Fibroblast of villous mesenchyme (primary cell): ENCODE data around the gene FCHO1. TPM values are rescaled to one million over a fixed set of nuclear protein-coding genes. Genes with fewer than 3 reads are reported as not detected.
A peak's percentile ranks its signal among the peaks of the same experiment; 100 is the strongest.

Experiments
- DNase-seq: peaks from one replicate; pipeline ENCODE4 v3.0.0-alpha.2; 2010; ENCODE audit warnings: low read depth
- H3K4me3 ChIP-seq: 2 replicates; pipeline ENCODE4 v1.5.1; 2011; ENCODE audit warnings: low read depth, mild to moderate bottlenecking, low read length
- total RNA-seq: library from RNA; depleted of rRNA; stranded (reverse); fragments of >200 nt; gene quantifications from 2 replicates; pipeline ENCODE4 v1.2.3, GENCODE V29; 2012
- TF ChIP-seq, protein P1 (sequence below): IDR thresholded peaks from 2 replicates; pipeline ENCODE4 v1.5.1; 2012; ENCODE audit warnings: low read depth, mild to moderate bottlenecking, low read length; ENCODE audit not compliant: insufficient read depth

The FCHO1 gene
- total RNA-seq, 1 donor = 0.43 TPM

DNA sequence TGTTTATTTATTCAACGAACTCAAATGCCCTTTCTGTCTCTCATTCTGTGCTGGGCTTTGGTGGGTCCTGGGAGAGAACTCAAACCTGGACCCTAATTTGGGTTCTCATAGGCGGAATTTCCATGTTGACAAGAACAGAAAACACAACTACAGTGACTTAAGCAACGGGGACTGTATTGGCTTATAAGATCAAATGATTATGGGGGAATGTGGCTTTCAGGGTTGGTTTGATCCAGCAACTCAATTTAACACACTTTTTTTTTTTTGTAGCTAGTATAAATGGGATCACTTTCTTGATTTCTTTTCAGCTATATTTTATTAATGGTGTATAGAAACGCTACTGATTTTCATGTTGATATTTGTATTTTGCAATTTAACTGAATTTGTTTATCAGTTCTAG, 9.9 kb downstream of the FCHO1 start:
- H3K4me3 ChIP-seq = no peak overlapping the region
- TF ChIP-seq, protein P1, sequence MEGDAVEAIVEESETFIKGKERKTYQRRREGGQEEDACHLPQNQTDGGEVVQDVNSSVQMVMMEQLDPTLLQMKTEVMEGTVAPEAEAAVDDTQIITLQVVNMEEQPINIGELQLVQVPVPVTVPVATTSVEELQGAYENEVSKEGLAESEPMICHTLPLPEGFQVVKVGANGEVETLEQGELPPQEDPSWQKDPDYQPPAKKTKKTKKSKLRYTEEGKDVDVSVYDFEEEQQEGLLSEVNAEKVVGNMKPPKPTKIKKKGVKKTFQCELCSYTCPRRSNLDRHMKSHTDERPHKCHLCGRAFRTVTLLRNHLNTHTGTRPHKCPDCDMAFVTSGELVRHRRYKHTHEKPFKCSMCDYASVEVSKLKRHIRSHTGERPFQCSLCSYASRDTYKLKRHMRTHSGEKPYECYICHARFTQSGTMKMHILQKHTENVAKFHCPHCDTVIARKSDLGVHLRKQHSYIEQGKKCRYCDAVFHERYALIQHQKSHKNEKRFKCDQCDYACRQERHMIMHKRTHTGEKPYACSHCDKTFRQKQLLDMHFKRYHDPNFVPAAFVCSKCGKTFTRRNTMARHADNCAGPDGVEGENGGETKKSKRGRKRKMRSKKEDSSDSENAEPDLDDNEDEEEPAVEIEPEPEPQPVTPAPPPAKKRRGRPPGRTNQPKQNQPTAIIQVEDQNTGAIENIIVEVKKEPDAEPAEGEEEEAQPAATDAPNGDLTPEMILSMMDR = no peak
- DNase-seq = no peak

DNA sequence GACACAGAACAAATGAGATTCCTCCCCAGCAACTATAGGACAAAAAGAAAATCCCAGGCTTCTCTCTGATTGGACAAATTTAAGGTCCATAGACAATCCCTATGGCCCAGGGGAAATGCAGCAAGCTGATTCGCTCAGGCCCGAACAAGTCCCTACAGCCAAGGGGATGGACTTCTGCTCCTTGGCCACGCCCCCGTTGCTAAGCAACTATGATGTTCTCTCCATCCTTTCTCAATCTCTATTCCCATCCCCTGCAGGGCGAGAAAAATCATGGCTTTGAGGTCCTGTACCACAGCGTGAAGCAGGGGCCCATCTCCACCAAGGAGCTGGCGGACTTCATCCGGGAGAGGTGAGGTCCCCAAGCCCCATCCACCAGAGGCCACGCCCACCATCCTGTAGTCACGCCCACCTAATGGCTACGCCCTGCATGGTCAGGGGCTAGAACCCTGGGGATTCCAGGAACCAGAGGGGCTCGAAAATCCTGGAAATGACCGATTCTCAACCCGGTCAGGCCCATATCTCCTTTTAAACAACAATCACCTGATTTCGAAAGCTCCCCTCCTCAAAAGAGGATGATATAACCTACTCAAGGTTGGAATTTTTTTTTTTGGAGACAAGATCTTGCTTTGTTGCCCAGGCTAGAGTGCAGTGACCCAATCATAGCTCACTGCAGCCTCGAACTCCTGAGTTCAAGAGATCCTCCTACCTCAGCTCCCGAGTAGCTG, 11.4 kb downstream of the FCHO1 start:
- peak; percentile 56 for DNase-seq
- TF ChIP-seq, protein P1 = no peak

DNA sequence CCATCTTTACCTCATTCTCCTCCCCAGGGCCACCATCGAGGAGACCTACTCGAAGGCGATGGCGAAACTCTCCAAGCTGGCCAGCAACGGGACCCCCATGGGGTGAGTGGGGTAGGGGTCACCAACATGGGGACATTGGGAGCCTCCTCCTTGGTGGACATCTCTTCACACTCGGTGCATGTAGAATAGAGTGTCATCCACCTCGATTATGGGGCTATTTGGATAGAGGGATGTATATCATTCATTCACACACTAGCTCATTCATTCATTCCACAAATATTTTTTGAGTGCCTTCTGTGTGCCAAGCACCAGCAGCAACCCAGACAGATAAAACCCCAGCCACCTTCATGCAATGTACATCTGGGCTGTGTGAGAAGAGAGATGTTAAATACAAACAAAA, 13.1 kb downstream of the FCHO1 start:
- TF ChIP-seq, protein P1 = no peak
- H3K4me3 ChIP-seq = no peak overlapping the region
- DNase-seq = no peak

More for the DNA sequence above, 11.4 kb downstream of the FCHO1 start:
- H3K4me3 ChIP-seq = no peak overlapping the region

DNA sequence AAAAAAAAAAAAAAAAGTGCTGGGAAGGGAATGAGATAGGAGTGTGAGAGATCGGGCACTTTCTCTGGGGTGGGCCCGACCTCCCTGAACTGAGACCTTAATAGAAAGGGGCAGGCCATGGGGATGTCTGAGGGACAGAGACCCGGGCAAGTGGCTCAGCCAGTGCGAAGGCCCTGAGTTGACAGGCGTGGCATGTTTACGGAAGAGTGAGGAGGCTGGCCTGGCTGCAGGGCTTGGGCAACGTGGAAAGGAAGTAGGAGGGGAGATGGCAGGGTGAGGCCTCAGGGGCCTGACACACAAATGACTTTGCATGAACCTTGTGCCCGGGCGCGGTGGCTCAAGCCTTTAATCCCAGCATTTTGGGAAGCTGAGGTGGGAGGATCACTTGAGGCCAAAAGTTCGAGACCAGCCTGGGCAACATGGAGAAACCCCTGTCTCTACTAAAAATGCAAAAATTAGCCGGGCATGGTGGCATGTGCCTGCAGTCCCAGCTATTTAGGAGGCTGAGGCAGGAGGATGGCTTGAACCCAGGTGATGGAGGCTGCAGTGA, 13.9 kb downstream of the FCHO1 start:
- TF ChIP-seq, protein P1 = no peak
- H3K4me3 ChIP-seq = no peak overlapping the region
- DNase-seq = peak; percentile 39

DNA sequence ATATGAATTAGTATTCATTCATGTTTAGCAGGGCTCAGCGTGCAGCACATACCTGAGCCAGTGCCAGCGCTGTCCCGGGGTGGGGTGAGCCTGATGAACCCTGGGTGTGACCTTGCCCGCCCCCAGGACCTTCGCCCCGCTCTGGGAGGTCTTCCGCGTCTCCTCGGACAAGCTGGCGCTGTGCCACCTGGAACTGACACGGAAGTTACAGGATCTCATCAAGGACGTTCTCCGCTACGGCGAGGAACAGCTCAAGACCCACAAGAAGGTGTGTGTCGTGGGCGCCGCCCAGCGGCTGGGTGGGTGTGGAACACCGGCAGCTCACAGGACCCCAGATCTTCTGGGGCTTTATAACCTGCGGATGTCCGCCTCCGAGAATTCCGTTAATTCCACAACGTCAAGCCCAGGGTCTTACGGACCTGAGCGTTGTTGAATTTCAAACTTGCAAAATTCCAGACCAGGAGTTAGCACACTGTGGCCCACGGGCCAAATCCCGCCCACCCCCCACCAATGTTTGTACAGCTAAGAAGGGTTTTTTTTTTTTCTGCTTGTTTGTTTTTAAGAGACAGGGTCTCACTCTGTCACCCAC, 15.4 kb downstream of the FCHO1 start:
- TF ChIP-seq, protein P1 = peak; percentile 97
- DNase-seq = peak; percentile 80
- peak overlapping the region; percentile 39 for H3K4me3 ChIP-seq

DNA sequence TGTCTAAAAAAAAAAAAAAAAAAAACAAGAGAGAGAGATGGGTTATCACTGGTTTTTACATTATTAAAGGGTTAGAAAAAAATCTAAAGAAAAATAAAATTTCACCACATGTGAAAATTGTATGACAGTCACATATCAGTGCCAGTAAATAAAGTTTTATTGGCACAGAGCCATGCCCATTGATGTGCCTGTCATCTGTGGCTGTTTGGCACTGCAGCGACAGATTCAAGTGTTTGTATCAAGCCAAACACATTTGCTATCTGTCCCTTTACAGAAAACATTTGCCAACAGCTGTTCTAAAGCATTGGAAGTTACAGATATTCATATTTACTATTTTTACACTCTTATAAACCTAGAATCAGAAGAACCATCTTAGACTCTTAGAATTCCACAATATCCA, 16.3 kb downstream of the FCHO1 start:
- no peak overlapping the region for H3K4me3 ChIP-seq
- DNase-seq = no peak
- TF ChIP-seq, protein P1 = no peak

DNA sequence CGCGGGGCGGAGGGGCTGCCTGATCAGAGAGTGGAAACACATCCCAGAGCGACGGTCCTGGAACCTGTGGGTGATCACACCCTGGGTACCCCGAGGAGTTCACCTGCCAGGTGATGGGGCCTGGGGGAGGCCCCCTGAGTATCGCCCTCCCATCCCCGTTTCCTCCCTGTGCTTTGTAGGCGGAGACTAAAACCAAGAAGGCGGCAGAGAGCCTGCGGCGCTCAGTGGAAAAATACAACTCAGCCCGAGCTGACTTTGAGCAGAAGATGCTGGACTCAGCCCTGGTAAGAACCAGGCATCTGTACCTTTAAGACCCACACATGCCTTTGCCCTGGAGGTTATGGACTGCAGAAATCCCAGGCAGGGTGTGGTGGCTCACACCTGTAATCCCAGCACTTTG, 19.3 kb downstream of the FCHO1 start:
- TF ChIP-seq, protein P1 = no peak
- no peak for DNase-seq
- H3K4me3 ChIP-seq = no peak overlapping the region
